Neural cell (in vitro differentiated cells): Measurements from ENCODE around the gene CRACDL. TPM values are rescaled to one million over a fixed set of nuclear protein-coding genes. Genes with fewer than 3 reads are reported as not detected.

ENCODE experiments used
- H2AFZ ChIP-seq: fragments of 200-600, 300-800 bp; sonication (generic), shearing (Covaris generic); 2 replicates; pipeline ENCODE4 v1.6.0; 2014; ENCODE audit warnings: low read depth, mild to moderate bottlenecking, antibody characterized with exemption, low read length, moderate library complexity
- H3F3A ChIP-seq: fragments of 200-600 bp; shearing (Covaris generic); 2 replicates; pipeline ENCODE4 v1.6.1; 2016; ENCODE audit warnings: mild to moderate bottlenecking, moderate library complexity, mixed read lengths, antibody characterized with exemption, low read length; ENCODE audit not compliant: insufficient read depth, poor library complexity, severe bottlenecking
- H3K27ac ChIP-seq: fragments of 200-600, 300-800 bp; sonication (generic), shearing (Covaris generic); 2 replicates; pipeline ENCODE4 v1.5.1; 2014; ENCODE audit warnings: mild to moderate bottlenecking, low read length, moderate library complexity
- H3K27me3 ChIP-seq: fragments of 300-800, 200-600 bp; sonication (generic), shearing (Covaris generic); 2 replicates; pipeline ENCODE4 v1.6.0; 2014; ENCODE audit warnings: mild to moderate bottlenecking, low read depth, low read length, moderate library complexity; ENCODE audit not compliant: insufficient read depth
- H3K36me3 ChIP-seq: fragments of 300-800, 200-600 bp; sonication (generic), shearing (Covaris generic); 2 replicates; pipeline ENCODE4 v1.5.1; 2014; ENCODE audit warnings: mild to moderate bottlenecking, antibody characterized with exemption, low read length, moderate library complexity; ENCODE audit not compliant: insufficient read depth
- H3K4me2 ChIP-seq: fragments of 300-800, 200-600 bp; sonication (generic), shearing (Covaris generic); 2 replicates; pipeline ENCODE4 v1.6.0; 2014; ENCODE audit warnings: mild to moderate bottlenecking, low read length
- H3K4me3 ChIP-seq: fragments of 300-800, 200-600 bp; sonication (generic), shearing (Covaris generic); 2 replicates; pipeline ENCODE4 v1.5.1; 2014; ENCODE audit warnings: mild to moderate bottlenecking, low read length, moderate library complexity
- H3K79me2 ChIP-seq: fragments of 200-600 bp; shearing (Covaris generic); replicated peaks from 2 replicates; pipeline ENCODE4 v1.6.0; 2014; ENCODE audit warnings: mild to moderate bottlenecking, low read length, moderate library complexity; ENCODE audit not compliant: insufficient read depth
- H3K9ac ChIP-seq: fragments of 300-800, 200-600 bp; sonication (generic), shearing (Covaris generic); 2 replicates; pipeline ENCODE4 v1.6.1; 2016; ENCODE audit warnings: mild to moderate bottlenecking, low read length, mixed read lengths
- H3K9me2 ChIP-seq: fragments of 200-600 bp; shearing (Covaris generic); 2 replicates; pipeline ENCODE4 v1.6.1; 2016; ENCODE audit warnings: mild to moderate bottlenecking, low read length, mixed read lengths; ENCODE audit not compliant: insufficient read depth
- H3K9me3 ChIP-seq: fragments of 200-600, 300-800 bp; sonication (generic), shearing (Covaris generic); 2 replicates; pipeline ENCODE4 v1.6.1; 2016; ENCODE audit warnings: mild to moderate bottlenecking, mixed run types, low read length, moderate library complexity, mixed read lengths
- H4K20me1 ChIP-seq: fragments of 200-600 bp; shearing (Covaris generic); 2 replicates; pipeline ENCODE4 v1.6.1; 2016; ENCODE audit warnings: mild to moderate bottlenecking, mixed run types; ENCODE audit not compliant: insufficient read depth
- CTCF ChIP-seq: fragments of 450-650 bp; IDR thresholded peaks from 2 replicates; pipeline ENCODE4 v1.5.1; 2014; ENCODE audit warnings: antibody characterized with exemption, mild to moderate bottlenecking, moderate library complexity; ENCODE audit not compliant: poor library complexity, severe bottlenecking
- EP300 ChIP-seq: fragments of 450-650 bp; conservative IDR thresholded peaks from 2 replicates; pipeline ENCODE4 v1.6.1; 2014; ENCODE audit warnings: antibody characterized with exemption, mild to moderate bottlenecking, moderate library complexity; ENCODE audit not compliant: poor library complexity, severe bottlenecking
- EZH2 ChIP-seq: fragments of 200-600, 300-800 bp; shearing (Covaris generic), sonication (generic); IDR thresholded peaks from 2 replicates; pipeline ENCODE4 v1.6.1; 2014; ENCODE audit warnings: antibody characterized with exemption, low read length, borderline replicate concordance, mild to moderate bottlenecking; ENCODE audit not compliant: insufficient read depth, poor library complexity, severe bottlenecking
- MXI1 ChIP-seq: fragments of 450-650 bp; conservative IDR thresholded peaks from 2 replicates; pipeline ENCODE4 v1.6.1; 2014; ENCODE audit warnings: antibody characterized with exemption, mild to moderate bottlenecking; ENCODE audit not compliant: poor library complexity, severe bottlenecking
- POLR2AphosphoS5 ChIP-seq: IDR thresholded peaks from 2 replicates; pipeline ENCODE4 v1.6.1; 2012
- RAD21 ChIP-seq: fragments of 450-650 bp; conservative IDR thresholded peaks from 2 replicates; pipeline ENCODE4 v1.6.1; 2014; ENCODE audit warnings: antibody characterized with exemption, mild to moderate bottlenecking, moderate library complexity
- REST ChIP-seq: IDR thresholded peaks from 2 replicates; pipeline ENCODE4 v1.6.1; 2012; ENCODE audit warnings: borderline replicate concordance
- SMC3 ChIP-seq: fragments of 450-650 bp; conservative IDR thresholded peaks from 2 replicates; pipeline ENCODE4 v1.6.1; 2014; ENCODE audit warnings: antibody characterized with exemption, mild to moderate bottlenecking, moderate library complexity; ENCODE audit not compliant: poor library complexity
- TAF1 ChIP-seq: IDR thresholded peaks from 2 replicates; pipeline ENCODE4 v1.6.1; 2012; ENCODE audit warnings: low read depth
- polyA plus RNA-seq: library from polyadenylated mRNA; depleted of rRNA; stranded (reverse); fragments of >200 nt; gene quantifications from 2 replicates; pipeline ENCODE4 v1.2.3, GENCODE V29; 2014

The CRACDL gene
- polyA plus RNA-seq, 1 donor from 2014 or later, result 0.85 TPM

- TF ChIP-seq POLR2AphosphoS5 (no peak), CTCF (no peak), MXI1 (no peak), EZH2 (no peak), REST (no peak), SMC3 (no peak), TAF1 (no peak), RAD21 (no peak), EP300 (no peak)
- no peak overlapping the region for H3K9ac ChIP-seq
- H3K36me3 ChIP-seq, result no peaks in the 10 kb centered on the region
- no peaks in the 10 kb centered on the region for H4K20me1 ChIP-seq
- no peaks in the 10 kb centered on the region for H3K9me2 ChIP-seq
- no peak overlapping the region for H2AFZ ChIP-seq
- H3K27me3 ChIP-seq, result no peaks in the 10 kb centered on the region
- H3K4me2 ChIP-seq, result no peak overlapping the region
- no peaks in the 10 kb centered on the region for H3K79me2 ChIP-seq
- H3K4me3 ChIP-seq, result no peak overlapping the region
- H3K27ac ChIP-seq, result no peak overlapping the region
- no peaks in the 10 kb centered on the region for H3K9me3 ChIP-seq
- no peaks in the 10 kb centered on the region for H3F3A ChIP-seq
Observed at GRCh38 chr2:98835831-98836385, 100.1 kb downstream of the CRACDL start.

GRCh38 chr2:98833917-98834263, 102.1 kb downstream of the CRACDL start:
- Histone ChIP-seq H3K9me2 (no peaks in the 10 kb centered on the region), H3K4me2 (no peak overlapping the region), H3K36me3 (no peaks in the 10 kb centered on the region), H3K27ac (no peak overlapping the region), H3K9ac (no peak overlapping the region), H4K20me1 (no peaks in the 10 kb centered on the region), H3K79me2 (no peaks in the 10 kb centered on the region), H3F3A (no peaks in the 10 kb centered on the region), H3K27me3 (no peaks in the 10 kb centered on the region), H3K4me3 (no peak overlapping the region), H2AFZ (no peak overlapping the region), H3K9me3 (no peaks in the 10 kb centered on the region)
- TF ChIP-seq POLR2AphosphoS5, result no peak
- no peak for TF ChIP-seq MXI1
- TF ChIP-seq EP300, result no peak
- TF ChIP-seq REST, result no peak
- TF ChIP-seq SMC3, result no peak
- no peak for TF ChIP-seq CTCF
- no peak for TF ChIP-seq RAD21
- TF ChIP-seq EZH2, result no peak
- no peak for TF ChIP-seq TAF1
